GM06990 (cell line): Measurements from ENCODE around the gene EXOSC10.
"Not testable (repeated sequence)": the region's sequence is repeated elsewhere in the genome, so short reads cannot be mapped to it uniquely, and the experiment has no call there.

Experiments
- DNase-seq: peaks from one replicate; pipeline ENCODE4 v3.0.0-alpha.2; 2011; ENCODE audit not compliant: insufficient read length; ENCODE audit errors: extremely low read depth
- H3K27me3 ChIP-seq: replicated peaks from 2 replicates; pipeline ENCODE4 v1.6.0; 2011; ENCODE audit warnings: low read length; ENCODE audit not compliant: control insufficient read depth, insufficient read depth
- H3K36me3 ChIP-seq: 2 replicates; pipeline ENCODE4 v1.5.1; 2011; ENCODE audit warnings: low read length; ENCODE audit not compliant: control insufficient read depth, insufficient read depth
- H3K4me3 ChIP-seq: replicated peaks from 2 replicates; pipeline ENCODE4 v1.5.1; 2011; ENCODE audit warnings: low read depth, mild to moderate bottlenecking, control low read depth, low read length
- CTCF ChIP-seq: IDR thresholded peaks from 2 replicates; pipeline ENCODE4 v1.5.1; 2011; ENCODE audit warnings: low read length, control low read depth, mild to moderate bottlenecking, inconsistent platforms; ENCODE audit not compliant: insufficient read depth, poor library complexity, severe bottlenecking

Gene EXOSC10

GRCh38 chr1:11042065-11042464 is 57.6 kb downstream of the EXOSC10 start:
- Histone ChIP-seq H3K4me3 (no peak overlapping the region), H3K27me3 (no peaks in the 10 kb centered on the region), H3K36me3 (no peaks in the 10 kb centered on the region)
- DNase-seq: no peak
- TF ChIP-seq CTCF: no peak

- DNase-seq: no peak
- Histone ChIP-seq H3K4me3 (no peak overlapping the region), H3K27me3 (no peaks in the 10 kb centered on the region), H3K36me3 (no peaks in the 10 kb centered on the region)
- no peak for TF ChIP-seq CTCF
Observed at GRCh38 chr1:11041048-11041447, 58.6 kb downstream of the EXOSC10 start.

GRCh38 chr1:11040105-11040429 is 59.6 kb downstream of the EXOSC10 start:
- H3K27me3 ChIP-seq, H3K4me3 ChIP-seq, DNase-seq, H3K36me3 ChIP-seq: not testable (repeated sequence)

- Histone ChIP-seq H3K4me3 (no peak overlapping the region), H3K36me3 (no peaks in the 10 kb centered on the region), H3K27me3 (no peaks in the 10 kb centered on the region)
- no peak for DNase-seq
- no peak for TF ChIP-seq CTCF
Observed at GRCh38 chr1:11039351-11040104, 60.1 kb downstream of the EXOSC10 start.

- Histone ChIP-seq H3K4me3 (no peak overlapping the region), H3K27me3 (no peaks in the 10 kb centered on the region), H3K36me3 (no peaks in the 10 kb centered on the region)
- peak; percentile 95 for TF ChIP-seq CTCF
- DNase-seq: peak; percentile 53
Observed at GRCh38 chr1:11037740-11038182, 61.9 kb downstream of the EXOSC10 start.

- not testable (repeated sequence) for DNase-seq, H3K4me3 ChIP-seq, H3K36me3 ChIP-seq, H3K27me3 ChIP-seq
Observed at GRCh38 chr1:11037019-11037739, 62.5 kb downstream of the EXOSC10 start.
